GM19395 (cell line): Measurements from ENCODE around the gene NRXN3.
"Not testable (repeated sequence)": the region's sequence is repeated elsewhere in the genome, so short reads cannot be mapped to it uniquely, and the experiment has no call there.

Experiments used
- ATAC-seq: cut with Tn5 transposase; IDR thresholded peaks from one replicate; pipeline ENCODE4 v1.9.1; 2021; ENCODE audit warnings: mild to moderate bottlenecking, moderate library complexity; ENCODE audit not compliant: unreplicated experiment

The NRXN3 gene

DNA sequence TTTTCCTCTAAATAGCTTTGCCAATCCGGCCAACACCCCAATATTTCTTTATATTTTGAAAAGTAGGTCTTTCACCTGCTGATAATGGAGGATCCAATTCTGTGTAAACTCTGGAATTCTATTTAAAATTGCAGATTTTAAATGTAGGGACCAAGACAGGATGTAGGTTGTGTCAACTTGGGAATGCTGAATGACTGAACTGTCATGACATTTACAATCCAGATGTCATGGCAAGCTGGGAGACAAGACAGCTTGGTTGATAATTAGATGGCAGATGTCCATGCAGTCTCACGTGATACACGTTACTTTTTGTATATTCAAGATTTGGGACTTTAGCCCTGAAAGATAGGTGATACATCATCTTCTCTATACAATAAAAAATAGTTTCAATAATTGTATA, 1564.0 kb downstream of the NRXN3 start:
- no peak for ATAC-seq

DNA sequence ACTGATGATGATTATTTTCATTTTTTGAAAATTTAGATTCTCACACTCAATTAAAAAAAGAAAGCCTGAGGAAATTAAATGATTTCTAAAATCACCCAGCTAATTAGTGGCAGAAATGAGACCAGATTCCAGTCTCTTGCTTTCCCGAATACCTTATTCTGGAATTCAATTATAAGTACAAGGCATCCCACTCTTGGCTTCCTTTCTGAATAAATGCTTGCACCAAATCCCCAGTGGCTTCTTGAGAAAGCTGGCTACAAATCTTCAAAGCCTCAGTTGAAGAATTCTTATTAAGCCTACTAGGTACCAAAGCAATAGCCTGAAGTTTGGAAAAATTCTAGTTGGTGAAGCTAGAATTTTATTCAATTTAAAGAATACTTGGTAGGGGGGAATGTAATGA, 1564.5 kb downstream of the NRXN3 start:
- no peak for ATAC-seq

DNA sequence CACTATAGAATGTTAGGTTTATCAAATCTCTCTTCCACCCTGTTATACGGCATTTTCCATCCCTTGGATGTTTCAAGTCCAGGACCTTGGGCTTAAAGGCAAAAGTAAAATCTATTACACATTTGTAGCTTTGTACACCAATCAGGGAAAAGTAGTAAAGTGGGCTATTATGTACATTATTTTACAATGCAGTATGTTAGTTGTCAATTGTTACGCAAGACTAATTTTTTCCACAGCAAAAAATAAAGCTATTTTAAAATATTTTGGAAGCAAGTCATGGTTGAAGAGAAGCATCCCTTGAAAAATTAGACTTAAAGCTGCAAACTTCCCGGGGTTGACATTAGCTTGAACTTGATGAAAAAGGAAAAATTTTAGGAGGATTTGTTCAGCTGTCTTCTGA, 1564.9 kb downstream of the NRXN3 start:
- no peak for ATAC-seq

DNA sequence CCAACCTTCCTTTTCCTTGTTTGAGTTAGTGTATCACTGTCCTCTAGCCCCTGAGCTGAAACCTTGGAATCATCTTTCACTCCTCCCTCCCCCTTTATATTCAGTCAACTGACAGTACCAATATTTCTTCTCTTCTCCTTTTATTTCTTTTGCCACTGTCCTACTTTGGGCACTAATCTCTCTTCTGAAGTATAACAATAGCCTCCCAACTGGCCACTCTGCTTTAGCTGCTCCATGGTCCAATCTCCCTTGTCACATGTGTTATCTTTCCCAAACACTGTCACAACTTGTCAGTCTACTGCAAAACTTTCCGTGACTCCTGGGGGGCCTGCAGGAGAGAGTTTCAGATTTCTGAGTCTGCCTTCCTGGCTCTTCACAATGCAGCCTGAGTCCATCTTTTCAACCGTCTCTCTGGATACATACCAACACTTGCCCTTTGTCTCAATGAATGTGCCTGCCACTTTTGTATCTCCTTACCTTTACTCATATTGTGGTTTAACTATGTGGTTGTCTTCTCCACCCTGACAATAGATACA, 1570.0 kb downstream of the NRXN3 start:
- no peak for ATAC-seq

DNA sequence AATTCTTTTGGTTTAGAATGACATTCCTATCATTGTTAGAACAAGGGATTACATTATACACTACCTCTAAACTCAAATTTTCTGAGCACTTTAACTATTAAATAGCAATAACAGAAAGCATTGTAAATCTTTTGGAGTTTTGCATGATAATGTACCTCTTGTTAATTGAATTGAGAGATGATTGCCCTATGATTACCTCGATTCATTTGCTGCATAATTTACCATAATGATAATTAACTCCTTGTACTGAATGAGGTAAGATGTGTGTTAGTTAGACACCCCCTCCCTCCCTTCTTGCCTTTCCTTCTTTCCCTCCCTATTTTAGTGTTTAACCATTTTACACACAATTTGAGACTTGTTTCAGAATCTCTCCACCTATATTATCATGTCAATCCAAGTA, 1572.0 kb downstream of the NRXN3 start:
- ATAC-seq = no peak

DNA sequence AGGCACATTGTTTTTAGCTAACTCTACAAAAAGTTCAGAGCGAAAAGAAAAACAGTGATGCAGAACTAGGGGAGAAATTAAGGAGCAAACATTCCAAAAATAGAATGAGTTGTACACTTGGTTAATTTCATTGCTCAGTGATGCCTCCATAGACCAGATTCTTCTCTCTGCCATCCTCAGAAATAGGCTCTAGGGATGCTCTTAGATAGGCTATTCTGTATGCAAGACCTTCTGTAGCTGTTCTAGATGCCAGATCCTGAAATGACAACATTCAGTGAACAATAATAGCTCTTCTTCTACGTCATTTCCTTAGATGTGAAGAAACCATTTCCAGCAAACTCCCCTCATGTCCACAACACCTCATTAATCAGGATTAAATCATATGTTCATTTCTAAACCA, 1574.9 kb downstream of the NRXN3 start:
- ATAC-seq = no peak

DNA sequence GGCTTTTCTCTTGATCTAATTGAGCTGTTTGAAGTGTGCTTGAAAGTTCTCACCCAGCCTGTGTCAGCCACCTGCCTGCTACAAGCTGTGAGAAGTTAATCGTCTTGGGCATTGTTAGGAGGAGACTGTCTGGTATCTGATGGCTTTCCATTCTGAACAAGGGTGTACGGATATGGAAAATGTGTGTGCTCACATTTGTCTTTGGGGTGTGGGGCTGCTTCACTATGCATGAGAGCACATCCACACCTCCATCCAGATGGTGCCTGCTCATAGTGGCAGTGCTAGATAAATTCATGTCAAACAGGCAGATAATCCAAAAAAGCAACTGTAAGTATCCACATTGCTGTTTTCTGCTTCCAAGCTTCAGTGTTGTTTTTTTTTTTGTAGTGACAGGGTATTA, 1578.9 kb downstream of the NRXN3 start:
- ATAC-seq = no peak

DNA sequence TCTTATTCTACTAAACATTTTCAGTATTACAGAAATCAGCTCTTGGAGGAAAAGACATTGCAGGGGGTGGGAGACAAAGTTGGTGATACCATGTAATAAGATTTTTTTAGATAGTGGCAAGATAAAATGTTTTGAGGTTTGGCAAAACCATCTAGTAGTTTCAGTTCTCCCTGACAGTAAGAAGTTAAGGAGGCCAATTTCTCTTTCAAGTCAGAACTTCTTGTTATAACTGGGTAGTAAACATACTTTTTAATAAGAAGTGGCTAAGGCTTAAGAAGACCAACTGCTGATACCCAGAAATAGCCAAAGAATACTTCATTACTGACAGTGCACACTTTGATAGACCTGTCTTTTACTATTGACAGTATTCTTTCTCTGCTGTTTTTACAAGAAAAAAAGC, 1588.8 kb downstream of the NRXN3 start:
- ATAC-seq = no peak

DNA sequence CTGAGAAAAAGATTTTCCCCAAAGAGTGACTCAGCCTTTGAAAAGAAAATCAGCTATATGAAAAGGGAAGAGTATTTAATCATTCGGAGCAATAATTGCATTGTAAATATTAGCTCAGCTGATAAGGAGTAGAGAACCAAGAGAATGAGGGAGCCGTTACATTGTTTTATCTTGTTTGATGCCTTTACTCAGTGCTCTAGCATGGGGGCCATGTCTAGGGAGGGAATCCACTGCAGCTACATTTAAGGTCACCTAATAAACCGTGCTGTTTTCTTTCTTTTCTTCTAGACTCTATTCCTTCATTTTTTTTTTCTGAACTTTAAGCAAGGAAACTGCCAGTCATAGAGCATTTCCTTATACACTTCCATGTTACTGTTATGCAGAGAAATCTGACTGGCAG, 1594.2 kb downstream of the NRXN3 start:
- ATAC-seq = no peak

DNA sequence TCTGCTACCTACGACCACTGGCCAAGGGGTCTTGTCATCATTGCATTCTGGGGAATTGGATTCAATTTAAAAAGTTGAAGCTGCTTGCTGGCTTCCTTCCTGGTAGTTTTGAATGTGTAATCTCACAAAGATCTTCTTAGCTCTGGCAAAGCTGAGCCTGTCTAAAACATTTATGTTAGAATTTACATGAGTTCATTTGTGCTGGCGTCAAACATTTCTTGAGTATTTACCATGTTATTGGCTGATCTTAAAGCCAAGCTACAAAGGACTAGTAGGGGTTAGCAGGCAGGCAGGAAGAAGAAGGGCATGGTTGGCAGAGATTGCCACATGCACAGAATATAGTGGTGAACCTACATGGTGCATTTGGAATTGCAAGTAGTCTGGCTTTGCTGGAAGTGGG, 1596.3 kb downstream of the NRXN3 start:
- no peak for ATAC-seq

DNA sequence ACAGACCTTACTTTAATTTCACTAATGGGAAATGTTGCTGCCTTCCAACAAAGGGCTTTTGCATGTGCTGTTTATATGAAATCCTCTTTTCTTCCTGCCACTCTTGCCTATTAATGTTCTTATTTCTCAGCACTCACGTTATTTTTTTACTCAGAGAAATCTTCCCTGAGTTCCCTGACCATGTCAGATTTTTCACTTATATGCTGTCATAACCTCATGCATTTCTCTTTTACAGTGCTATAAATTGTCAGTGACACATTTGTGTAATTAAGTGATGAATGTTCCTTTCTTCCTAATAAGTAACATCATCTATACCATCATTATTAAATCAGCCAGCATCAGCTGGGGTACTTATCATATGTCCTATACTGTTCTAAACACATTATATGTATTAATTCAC, 1597.1 kb downstream of the NRXN3 start:
- no peak for ATAC-seq

DNA sequence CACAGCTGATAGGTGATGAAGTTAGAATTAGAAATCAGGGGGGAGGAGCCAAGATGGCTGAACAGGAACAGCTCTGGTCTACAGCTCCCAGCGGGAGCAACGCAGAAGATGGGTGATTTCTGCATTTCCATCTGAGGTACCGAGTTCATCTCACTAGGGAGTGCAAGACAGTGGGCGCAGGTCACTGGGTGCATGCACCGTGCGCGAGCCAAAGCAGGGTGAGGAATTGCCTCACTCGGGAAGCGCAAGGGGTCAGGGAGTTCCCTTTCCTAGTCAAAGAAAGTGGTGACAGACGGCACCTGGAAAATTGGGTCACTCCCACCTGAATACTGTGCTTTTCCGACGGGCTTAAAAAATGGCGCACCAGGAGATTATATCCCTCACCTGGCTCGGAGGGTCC, 1597.5 kb downstream of the NRXN3 start:
- not testable (repeated sequence) for ATAC-seq

DNA sequence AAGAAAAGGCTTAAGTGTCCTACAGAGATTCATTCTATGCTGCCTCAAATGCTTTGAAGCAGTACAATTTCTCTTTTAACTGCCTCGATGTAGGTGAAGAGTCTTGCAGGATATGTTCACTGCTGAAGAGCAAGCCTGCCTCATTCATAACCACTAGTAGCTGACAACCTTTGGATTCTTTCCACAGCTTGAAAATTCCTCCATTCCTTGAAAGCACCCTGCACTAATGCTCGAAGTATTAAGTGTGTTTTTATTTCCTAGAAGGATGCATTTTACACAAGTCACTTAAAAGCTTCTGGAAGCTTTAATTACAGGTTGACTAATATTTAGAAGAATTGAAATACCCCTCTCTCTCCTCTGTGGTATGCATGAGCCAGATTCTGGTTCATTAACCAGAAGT, 1611.7 kb downstream of the NRXN3 start:
- ATAC-seq = no peak

DNA sequence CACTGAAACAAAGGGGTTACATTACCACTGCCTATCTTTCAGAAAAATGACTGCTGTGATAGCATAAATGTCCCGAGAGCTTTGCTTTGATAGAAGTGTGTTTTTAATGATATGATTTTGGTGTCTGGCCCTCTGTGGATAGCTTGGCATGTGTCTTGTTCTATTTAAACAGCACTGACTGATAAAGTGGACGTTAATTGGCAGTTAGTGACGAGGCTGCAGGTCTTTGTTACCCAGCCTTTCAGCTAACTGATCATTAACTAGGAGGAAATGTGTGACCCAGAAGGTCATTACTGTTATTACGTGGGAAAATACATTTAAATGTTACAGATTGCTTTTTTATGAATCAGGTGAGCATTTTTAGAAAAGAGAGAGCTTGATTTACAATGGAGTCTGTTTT, 1612.9 kb downstream of the NRXN3 start:
- no peak for ATAC-seq

DNA sequence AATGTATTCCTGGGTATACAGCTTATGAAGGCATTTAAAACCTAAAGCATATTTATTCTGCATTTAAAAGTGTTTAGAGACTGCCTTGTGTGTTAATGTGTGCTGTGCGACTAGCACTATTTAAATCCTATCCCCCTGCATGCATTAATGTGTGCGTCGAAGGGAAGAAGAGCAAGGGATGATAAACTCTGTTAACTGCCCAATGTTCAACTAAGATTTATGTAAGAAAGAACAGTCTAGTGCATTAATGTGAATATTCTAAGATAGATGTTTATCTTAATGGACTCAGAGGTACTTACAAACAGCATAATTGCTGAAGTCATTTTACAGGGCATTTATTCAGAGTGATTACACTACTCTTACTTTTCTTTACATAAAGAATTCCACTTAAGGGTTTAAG, 1616.3 kb downstream of the NRXN3 start:
- no peak for ATAC-seq

DNA sequence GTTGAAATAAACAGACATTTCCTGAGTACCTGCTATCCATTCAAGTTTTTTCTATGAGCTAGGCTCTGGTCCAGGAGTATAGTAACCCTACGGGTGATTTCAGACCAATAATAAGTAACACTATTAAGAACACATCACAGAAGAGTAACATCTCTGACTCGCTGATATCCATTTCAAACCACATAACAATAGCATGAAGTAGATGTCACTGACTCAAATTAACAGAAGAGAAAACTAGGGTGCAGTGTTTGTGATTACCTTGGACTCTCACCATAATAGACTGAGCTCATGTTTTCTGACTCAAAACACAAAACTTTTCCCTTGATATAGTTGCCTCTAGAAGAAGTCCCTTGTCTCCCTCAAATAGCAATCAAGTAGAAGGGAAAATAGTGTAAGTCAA, 1618.2 kb downstream of the NRXN3 start:
- ATAC-seq = no peak

DNA sequence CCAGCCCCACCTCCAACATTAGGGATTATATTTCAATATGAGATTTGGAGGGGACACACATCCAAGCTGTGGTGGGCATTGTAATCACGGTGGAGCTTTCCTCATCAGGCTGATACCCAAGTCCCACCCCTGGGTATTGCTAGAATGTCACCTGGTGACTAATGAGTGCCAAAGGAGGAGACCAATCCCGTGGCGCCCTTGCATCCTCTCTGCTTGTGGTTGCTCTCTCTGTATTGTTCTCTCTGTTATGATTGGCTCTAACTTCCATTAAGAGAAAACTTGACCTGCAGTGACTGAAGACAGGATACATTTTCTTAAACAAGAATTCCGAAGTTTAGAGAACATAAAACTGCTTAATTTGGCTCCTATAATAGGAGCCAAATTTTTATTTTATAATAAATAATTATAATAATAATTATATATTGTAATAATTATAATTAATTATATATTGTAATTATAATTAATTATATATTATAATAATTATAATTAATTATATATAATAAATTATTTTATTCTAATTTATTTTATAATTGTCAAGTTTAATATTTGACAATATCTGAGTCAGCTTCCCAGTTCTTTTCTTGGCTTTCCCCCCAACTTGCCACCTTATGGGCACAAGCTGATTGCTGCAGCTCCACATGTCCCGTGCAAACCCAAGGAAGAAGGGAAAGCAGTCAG, 1621.0 kb downstream of the NRXN3 start:
- no peak for ATAC-seq

DNA sequence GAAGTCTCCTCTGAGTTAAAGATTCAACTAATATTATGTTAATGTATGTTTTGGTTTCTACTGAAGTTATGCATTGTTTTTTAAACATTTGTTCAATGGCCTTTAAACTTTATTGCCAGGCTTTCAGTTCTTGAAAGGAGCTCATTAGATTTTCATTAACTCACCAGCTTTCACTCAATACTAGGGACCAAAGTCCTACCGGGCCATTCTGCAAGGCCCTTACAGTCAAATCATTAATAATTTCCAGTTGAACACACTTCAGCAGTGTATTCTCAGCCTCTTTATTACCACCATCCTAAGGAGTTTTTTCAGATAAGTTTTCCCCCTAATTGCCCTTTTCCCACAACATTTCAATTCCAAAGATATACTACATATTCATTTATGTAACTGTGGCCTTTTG, 1631.9 kb downstream of the NRXN3 start:
- no peak for ATAC-seq

DNA sequence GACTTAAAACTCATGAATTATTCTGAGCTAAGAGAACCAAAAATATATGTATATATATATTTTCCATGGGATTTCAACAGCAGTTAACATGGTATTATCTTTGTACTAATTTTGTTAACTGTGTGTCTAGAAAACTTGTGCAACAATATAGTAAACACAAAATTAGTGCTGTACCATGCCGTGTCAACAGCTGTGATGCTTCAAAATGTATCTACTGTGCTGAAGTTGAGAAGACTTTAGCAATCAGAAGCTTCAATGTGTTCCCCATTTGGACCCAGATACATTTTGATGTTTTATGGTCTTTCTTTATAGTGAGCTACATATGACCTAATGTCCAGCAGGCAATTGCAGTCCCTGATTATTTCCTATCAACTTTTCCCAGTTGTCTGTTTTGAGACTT, 1635.5 kb downstream of the NRXN3 start:
- ATAC-seq = no peak

DNA sequence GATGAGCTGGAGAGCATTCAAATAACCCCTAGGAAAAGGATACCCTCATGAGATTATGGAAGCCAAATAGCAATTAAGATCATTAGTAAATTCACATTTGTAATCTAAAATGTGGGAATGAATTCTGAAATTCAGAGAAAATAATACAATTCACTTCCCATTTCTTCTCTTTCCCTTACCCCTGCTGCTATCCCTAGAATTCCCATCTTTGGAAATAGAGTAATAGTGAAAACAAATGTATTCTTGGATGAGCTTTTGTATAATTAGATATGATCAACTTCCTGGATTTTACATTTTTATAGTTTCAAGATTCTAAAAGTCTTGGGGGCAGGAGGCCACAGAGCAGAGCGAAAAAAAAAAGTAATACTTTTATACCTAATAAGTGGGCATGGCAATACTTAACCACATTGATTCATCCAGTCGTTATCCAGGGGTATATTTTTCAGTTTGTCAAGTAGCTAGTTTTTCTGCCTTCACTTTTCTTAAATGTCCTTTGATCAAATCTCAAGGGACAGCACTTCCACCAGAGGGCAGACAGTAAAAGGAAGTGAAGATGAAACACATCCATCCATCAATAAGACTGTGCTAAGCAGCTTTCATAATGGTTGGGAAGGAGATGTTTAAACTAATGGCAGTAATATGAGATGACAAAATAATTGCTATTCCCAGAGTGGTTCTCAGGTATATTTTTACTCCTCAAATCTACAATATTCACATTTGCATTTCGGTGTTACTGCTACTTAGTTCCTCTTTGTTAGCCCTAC, 1639.9 kb downstream of the NRXN3 start:
- no peak for ATAC-seq

DNA sequence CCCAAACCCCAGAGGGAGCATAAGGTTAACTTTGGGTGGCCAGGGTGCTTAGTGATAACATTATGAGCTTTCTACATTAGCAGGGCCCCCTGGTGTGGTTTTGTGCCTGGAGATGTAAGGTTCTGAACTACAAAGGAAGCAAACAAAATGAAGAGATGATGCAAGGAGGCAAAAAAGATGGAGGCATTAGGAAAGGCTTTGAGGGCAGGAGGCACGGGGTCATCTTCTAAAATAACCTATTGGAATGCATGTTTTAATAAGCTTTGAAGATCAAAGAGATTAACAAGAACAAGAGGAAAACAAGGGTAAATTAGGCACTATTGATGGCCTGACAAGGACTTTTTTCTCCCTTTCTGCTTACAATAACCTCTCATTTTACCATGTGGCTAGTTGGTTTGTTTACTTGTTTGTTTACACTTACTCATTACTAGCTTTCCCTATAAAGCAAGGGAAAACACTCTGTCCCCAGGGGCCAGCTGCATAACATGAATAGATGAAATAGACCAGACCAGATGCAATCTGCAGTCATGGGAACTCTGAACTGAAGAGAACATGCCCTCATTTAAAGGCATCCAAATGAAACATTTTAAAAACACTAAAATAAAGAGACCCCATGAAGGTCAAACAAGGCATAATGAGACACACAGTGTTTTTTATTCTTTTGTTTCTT, 1650.8 kb downstream of the NRXN3 start:
- no peak for ATAC-seq

DNA sequence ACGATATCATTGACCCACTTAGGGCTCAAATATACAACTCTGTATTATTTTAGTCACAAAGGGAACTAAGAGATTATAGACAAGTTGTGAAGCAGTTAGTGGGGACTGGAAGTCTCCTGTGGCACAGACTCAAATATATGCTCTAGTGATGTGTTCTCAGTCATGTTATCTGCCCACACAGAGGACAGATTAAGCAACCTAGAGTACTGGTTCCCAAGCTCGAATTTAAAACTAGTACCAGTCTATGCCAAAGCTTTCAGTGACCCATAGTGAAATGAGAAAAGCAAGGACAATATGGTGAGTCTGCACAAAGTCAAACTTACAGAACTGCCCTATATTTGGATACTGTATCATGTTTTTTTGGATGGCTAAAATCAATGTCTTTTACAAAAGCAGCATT, 1651.9 kb downstream of the NRXN3 start:
- no peak for ATAC-seq
